HUDEP-2 (cell line): ENCODE results near the gene SLC6A1.
A peak's percentile ranks its signal among the peaks of the same experiment; 100 is the strongest.

ENCODE experiments used
- DNase-seq, 76 experiments: peaks; one replicate each; lab custom pipeline; 2025; ENCODE audit not compliant: unreplicated experiment in 76 of 76; lab: John Stamatoyannopoulos, UW

Gene SLC6A1

GRCh38 chr3:10988991-10989484, 3.5 kb upstream of the SLC6A1 start:
- no peak for DNase-seq

DNA sequence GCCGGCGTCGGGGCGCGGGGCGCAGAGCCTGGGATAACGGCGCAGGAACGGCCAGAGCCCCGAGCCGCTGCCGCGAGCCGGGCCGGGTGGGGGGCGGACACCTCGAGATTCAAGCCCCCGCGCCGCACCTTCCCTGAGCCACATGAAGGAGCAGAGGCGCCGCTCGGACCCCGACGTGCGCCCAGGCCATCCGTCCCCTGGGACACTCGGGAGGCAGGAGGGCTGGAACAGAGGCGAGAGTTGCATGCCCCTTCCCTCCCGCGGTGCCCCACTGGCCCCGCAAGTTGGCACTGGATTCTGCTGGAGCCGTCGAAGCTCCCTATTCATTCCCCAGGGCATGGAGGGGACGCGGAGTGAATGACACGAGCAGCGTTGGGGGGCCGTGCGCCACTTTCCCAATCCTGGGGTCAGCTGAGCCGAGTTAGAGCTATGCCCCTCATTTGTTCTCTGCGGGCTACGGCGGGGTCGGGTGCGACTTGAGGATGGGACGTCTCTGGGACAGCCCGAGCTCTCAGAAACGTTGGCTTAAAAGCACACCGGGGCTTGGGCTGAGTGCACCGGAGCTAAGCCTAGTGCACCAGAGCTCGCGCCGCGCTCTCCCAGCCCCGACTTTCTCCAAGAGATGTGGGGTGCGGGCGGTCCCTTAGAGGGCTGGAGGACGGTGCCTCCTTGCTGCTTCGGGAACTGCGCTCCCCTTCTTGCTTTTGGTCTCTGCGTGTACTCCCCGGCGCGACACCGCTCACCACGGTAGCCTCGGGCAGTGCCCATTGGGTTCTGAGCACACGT, 588 bp downstream of the SLC6A1 start:
- no peak for DNase-seq

- DNase-seq, result no peak
Measured at GRCh38 chr3:10993729-10994065, 1.1 kb downstream of the SLC6A1 start.

DNA sequence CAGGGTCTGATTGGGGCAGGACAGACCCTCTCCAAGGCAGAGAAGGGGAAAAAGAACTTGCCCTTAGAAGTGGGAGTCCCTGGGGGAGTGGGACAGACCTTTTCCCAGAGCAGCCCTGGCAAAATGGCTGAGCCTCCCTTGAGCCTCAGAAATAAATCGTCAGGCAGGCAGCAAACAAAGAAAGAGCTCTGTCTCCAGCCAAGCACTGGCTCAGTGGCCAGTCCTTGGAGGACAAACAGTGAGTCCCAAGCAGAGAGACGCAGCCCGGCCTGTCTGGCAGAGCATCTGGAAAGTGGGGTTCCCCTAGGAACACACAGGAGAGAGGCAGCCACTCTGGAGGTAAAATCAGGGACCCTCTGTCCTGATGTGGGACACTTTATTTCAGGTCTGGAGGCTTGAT, 1.8 kb downstream of the SLC6A1 start:
- no peak for DNase-seq

GRCh38 chr3:10995871-10996270, 3.3 kb downstream of the SLC6A1 start:
- no peak for DNase-seq

DNA sequence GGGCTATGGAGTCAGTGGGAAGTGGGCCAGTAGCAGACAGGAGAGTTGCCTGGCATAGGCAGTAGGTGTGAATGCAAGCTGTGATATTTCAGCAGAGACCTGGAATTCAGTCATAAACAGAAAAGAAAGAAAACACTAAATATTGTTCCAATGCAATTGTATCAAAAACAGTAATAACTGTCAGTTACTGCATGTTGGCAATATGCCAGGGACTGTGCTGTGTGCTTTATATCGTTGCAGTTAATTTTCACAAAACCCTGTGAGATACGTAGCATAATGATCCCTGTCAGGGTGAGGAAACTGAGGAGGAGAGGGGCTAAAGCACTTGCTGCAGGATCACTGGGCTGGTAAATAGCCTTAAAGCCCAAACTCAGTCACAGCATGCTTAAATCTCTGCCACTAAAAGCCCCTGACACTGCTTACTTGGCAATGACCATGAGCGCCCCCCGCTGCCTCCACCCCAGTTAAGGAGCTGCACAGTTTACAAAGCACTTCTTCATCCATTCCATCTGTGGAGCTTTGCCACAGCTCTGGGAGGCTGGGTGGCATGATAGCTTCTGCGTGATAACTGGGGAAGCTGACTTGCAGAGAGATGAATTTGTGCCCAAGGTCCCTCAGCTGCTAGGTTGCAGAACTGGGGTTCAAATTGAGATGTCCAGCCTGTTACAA, 3.9 kb downstream of the SLC6A1 start:
- no peak for DNase-seq

GRCh38 chr3:10997196-10997595, 4.6 kb downstream of the SLC6A1 start:
- DNase-seq, result no peak

- DNase-seq, result no peak
Measured at GRCh38 chr3:10998542-10998941, 6.0 kb downstream of the SLC6A1 start.

DNA sequence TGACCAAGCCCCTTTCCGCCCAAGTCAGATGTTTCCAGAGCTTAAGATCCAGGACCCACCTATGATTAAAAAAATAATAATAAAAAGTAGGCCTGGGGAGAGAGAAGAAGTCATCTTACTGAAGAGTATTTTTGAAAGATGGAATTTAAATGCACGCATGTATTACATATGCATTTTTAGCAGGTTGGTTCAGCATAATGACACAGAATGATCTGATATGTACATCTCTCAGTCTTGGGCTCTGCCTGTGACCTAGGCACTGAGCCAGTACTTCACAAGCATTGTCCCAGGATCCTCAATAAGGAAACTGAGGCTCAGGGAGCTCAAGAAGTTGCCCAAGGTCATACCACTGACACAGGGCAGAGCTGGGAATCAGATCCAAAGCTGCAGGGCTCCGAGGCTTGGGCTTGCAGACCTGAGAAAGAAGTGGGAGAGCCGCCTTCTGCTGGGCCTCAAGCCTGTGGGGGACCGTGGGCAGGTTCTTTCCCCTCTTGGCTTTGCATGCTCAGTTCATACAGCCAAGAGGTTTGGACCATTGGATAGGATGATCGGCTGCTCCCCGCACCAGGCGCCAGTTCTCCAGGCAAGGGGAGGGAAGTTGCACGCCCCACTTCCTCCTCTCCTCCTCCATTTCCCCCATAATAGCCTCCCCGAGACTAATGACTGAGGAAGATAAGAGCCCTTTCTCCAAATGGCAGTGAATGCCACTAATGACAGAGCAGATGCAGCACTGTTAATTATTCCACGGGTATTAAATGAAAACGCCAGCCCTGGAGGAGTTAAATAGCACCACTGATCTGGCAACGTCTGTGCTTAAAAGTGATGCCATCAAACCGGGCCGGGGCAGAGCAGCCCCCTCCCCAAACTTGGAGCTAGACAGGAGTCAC, 6.9 kb downstream of the SLC6A1 start:
- no peak for DNase-seq

- no peak for DNase-seq
Measured at GRCh38 chr3:11000528-11000927, 8.0 kb downstream of the SLC6A1 start.

- peak in 8 of 76 experiments; percentile 2 to 22 (median 10) for DNase-seq
Measured at GRCh38 chr3:11001020-11001657, 8.6 kb downstream of the SLC6A1 start.

GRCh38 chr3:11001658-11002021, 9.1 kb downstream of the SLC6A1 start:
- no peak for DNase-seq

DNA sequence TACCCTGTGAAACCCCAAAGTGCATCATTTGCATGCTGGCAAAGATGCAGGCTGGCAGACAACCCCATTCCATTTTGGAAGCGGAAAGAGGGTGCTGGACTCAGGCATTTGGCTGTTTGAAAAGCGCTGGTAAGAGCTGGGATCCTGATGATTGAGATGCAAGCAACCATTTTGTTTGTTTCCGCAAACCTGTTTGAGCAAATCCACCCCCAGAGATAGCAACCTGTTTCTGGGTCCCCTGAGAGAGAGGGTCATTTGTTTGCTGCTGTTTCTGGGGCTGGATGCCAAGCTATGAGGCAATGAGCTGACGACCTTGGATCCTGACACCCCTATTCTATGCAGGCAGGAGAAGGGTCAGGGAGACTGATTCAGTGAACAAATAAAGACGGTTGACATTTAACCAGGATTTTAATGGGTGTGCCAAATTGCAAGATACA, 9.8 kb downstream of the SLC6A1 start:
- no peak for DNase-seq

GRCh38 chr3:11004563-11004962, 12.0 kb downstream of the SLC6A1 start:
- DNase-seq, result no peak

GRCh38 chr3:11005686-11006256, 13.2 kb downstream of the SLC6A1 start:
- DNase-seq, result no peak

DNA sequence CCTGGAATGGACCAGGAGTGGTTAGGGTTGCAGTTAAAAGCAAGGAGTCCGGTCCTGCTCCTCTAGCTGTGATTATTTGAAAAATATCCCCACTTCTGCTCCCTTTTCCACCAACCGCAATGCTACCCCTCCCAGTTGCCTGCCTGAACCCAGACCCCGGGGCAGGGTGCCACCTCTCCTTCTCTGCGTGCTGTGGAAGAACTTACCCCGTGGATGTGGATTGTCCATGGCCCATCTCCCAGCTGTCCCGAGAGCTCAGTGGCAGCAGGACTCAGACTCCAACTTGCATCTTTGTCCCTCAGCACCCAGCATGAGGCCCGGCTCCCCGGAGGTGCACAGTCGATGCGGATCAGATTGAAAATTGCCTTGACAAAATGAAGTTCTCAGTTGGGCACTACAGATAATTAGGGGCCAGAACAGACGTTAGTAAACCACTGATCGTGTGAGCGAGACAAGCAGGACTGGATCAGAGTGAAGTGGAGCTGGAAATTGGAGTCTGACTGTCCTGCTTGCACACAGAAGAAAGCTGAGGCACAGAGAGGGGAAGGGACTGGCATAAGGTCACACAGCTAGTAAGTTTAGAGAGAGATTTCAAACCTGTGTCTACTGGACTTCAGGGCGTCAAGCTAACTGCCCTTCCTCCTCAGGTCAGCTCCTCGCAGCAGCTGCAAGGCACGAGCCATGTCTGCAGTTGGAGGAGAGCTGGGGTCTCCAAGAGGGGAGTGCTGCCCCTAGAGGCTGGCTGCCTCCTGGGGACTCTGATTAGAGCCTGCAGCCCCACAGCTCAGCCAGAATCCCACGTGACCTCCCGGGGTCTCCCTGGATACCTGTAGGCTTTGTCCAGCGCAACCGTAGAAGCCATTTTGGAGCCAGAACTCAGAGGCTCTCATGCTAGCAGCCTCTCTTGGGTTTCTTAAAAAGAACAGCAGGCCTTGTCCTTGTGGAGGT, 14.7 kb downstream of the SLC6A1 start:
- no peak for DNase-seq

- DNase-seq, result no peak
Measured at GRCh38 chr3:11009898-11010297, 17.4 kb downstream of the SLC6A1 start.

GRCh38 chr3:11010426-11011165, 18.0 kb downstream of the SLC6A1 start:
- no peak for DNase-seq

DNA sequence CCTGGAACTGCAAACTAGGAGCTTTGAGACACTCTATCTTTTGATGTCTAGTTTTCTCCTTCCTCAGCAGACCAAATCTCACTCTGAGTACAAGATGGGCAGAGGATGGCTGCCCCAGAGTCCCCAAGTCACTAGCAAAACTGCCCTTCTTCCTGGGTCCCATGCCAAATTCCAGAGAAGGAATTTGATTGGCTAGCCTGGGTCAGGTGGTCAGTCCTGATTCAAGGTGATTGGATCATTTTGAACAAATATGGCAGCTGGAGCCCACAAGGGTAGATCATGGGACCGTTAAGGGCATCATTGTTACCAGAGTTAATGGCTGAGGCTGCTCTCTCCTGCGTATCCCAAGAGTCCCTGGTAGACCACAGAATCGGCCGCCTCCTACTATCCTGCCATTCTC, 21.7 kb downstream of the SLC6A1 start:
- no peak for DNase-seq
